Measurements from ENCODE around the gene ITGB8.

- TF ChIP-seq POLR2AphosphoS5 (IDR thresholded peaks at IDR 0.05), result no peak
- no peak for TF ChIP-seq CTCF (IDR thresholded peaks at IDR 0.05)
- TF ChIP-seq POLR2A (IDR thresholded peaks at IDR 0.05), result no peak
- TF ChIP-seq EP300 (IDR thresholded peaks at IDR 0.05), result no peak
Observed at GRCh38 chr7:20350518-20350951, 19.8 kb downstream of the ITGB8 start.

Data from upper lobe of left lung (tissue), 4 donors.